HEK293 (cell line): ENCODE measurements around the gene CA10.

Source experiments
- CTCF ChIA-PET: fragments of 350-600 bp; formaldehyde crosslinking; extraction: SDS; loops from one replicate; lab custom pipeline; 2021; ENCODE audit warnings: antibody characterized with exemption; lab: Yijun Ruan, JAX
- POLR2A ChIA-PET: fragments of 300-600 bp; formaldehyde crosslinking; extraction: SDS; loops from one replicate; lab custom pipeline; 2020; ENCODE audit warnings: antibody characterized with exemption, inconsistent platforms; lab: Yijun Ruan, JAX
- H3K27ac ChIP-seq: fragments of 200-500 bp; sonication (Bioruptor generic); 2 replicates; pipeline ENCODE4 v1.5.1; 2014; ENCODE audit warnings: low read depth, low read length, control low read depth, inconsistent platforms; ENCODE audit errors: extremely low read depth
- H3K36me3 ChIP-seq, 2 experiments: fragments of 200-500 bp in 1 of 2; sonication (Bioruptor generic) in 1 of 2; 1 replicate in 1 of 2; 2 replicates in 1 of 2; pipeline ENCODE4 v1.5.1; 2014 to 2017; ENCODE audit warnings: inconsistent platforms in 2 of 2, low read length in 2 of 2; ENCODE audit not compliant: control insufficient read depth in 2 of 2, insufficient read depth in 1 of 2
- H3K4me1 ChIP-seq: fragments of 200-500 bp; sonication (Bioruptor generic); 2 replicates; pipeline ENCODE4 v1.5.1; 2014; ENCODE audit warnings: mild to moderate bottlenecking, low read length, inconsistent platforms; ENCODE audit not compliant: control insufficient read depth, insufficient read depth
- H3K4me3 ChIP-seq: 2 replicates; pipeline ENCODE4 v1.5.1; 2011; ENCODE audit warnings: low read depth, mild to moderate bottlenecking, control low read depth, low read length, moderate library complexity
- H3K9me3 ChIP-seq: fragments of 200-500 bp; sonication (Bioruptor generic); 2 replicates; pipeline ENCODE4 v1.5.1; 2014; ENCODE audit warnings: low read depth, low read length, inconsistent platforms; ENCODE audit not compliant: control insufficient read depth, insufficient read depth
- ATF2 ChIP-seq: fragments of 450-650 bp; formaldehyde crosslinking; IDR thresholded peaks from 2 replicates; pipeline ENCODE4 v1.5.1; 2016; ENCODE audit warnings: missing biosample characterization, missing genetic modification characterization, low read depth
- OSR2 ChIP-seq: fragments of 450-650 bp; formaldehyde crosslinking; IDR thresholded peaks from 2 replicates; pipeline ENCODE4 v1.5.1; 2016; ENCODE audit warnings: missing biosample characterization, missing genetic modification characterization
- PATZ1 ChIP-seq: fragments of 450-650 bp; formaldehyde crosslinking; IDR thresholded peaks from 2 replicates; pipeline ENCODE4 v1.5.1; 2016; ENCODE audit warnings: missing biosample characterization, missing genetic modification characterization
- PRDM10 ChIP-seq: fragments of 450-650 bp; formaldehyde crosslinking; IDR thresholded peaks from 2 replicates; pipeline ENCODE4 v1.5.1; 2016; ENCODE audit warnings: missing biosample characterization, missing genetic modification characterization
- SCRT2 ChIP-seq: fragments of 450-650 bp; formaldehyde crosslinking; IDR thresholded peaks from 2 replicates; pipeline ENCODE4 v1.5.1; 2016; ENCODE audit warnings: missing biosample characterization, missing genetic modification characterization
- ZNF398 ChIP-seq: fragments of 450-650 bp; formaldehyde crosslinking; IDR thresholded peaks from 2 replicates; pipeline ENCODE4 v1.5.1; 2017; ENCODE audit warnings: missing biosample characterization, missing genetic modification characterization
- ZNF560 ChIP-seq: fragments of 450-650 bp; formaldehyde crosslinking; IDR thresholded peaks from 2 replicates; pipeline ENCODE4 v1.5.1; 2017; ENCODE audit warnings: missing biosample characterization, missing genetic modification characterization, borderline replicate concordance
- ZNF596 ChIP-seq: fragments of 450-650 bp; IDR thresholded peaks from 2 replicates; pipeline ENCODE4 v1.5.0; 2018; ENCODE audit warnings: missing biosample characterization, mild to moderate bottlenecking, missing genetic modification characterization, moderate library complexity
- ZNF670 ChIP-seq: fragments of 450-650 bp; formaldehyde crosslinking; IDR thresholded peaks from 2 replicates; pipeline ENCODE4 v1.5.1; 2016; ENCODE audit warnings: missing biosample characterization, missing genetic modification characterization, low read depth

Gene CA10

GRCh38 chr17:51653878-51654277, 504.6 kb downstream of the CA10 start:
- CTCF ChIA-PET: interaction anchor here (0.6 to 1.6 kb wide), 9 partner anchors 10 to 221 kb away, joined by 3 to 7 read pairs (median 4); no protein-coding TSS in a partner anchor
- Histone ChIP-seq H3K9me3 (no peaks in the 10 kb centered on the region), H3K4me3 (no peak overlapping the region), H3K27ac (no peak overlapping the region), H3K4me1 (peaks cover 51% of the 10 kb centered on the region), H3K36me3 (no peaks in the 10 kb centered on the region)
- TF ChIP-seq ZNF560 (tag by site-specific recombination) (no peak), OSR2 (tag by site-specific recombination) (0 out of 2 replicates have a peak, but pooled peaks have one; percentile 13), ZNF670 (tag by site-specific recombination) (no peak), PRDM10 (tag by site-specific recombination) (peak; percentile 49), SCRT2 (tag by site-specific recombination) (peak; percentile 84)
- POLR2A ChIA-PET: no interaction called here

GRCh38 chr17:51652529-51652928, 506.0 kb downstream of the CA10 start:
- no peaks in the 10 kb centered on the region for H3K36me3 ChIP-seq
- POLR2A ChIA-PET: no interaction called here
- no peaks in the 10 kb centered on the region for H3K9me3 ChIP-seq
- peaks cover 62% of the 10 kb centered on the region for H3K4me1 ChIP-seq
- H3K4me3 ChIP-seq: no peak overlapping the region
- no peak for TF ChIP-seq ZNF596 (tag by site-specific recombination)
- TF ChIP-seq ZNF398 (tag by site-specific recombination): peak; percentile 29; the same call in 1 of the 2 replicates
- TF ChIP-seq ATF2 (tag by site-specific recombination): peak; percentile 77
- TF ChIP-seq PATZ1 (tag by site-specific recombination): peak; percentile 14; the same call in 1 of the 2 replicates
- H3K27ac ChIP-seq: no peak overlapping the region
- CTCF ChIA-PET: interaction anchor here (0.9 to 1.2 kb wide), 2 partner anchors 13 to 15 kb away, joined by 3 read pairs; no protein-coding TSS in a partner anchor
